HG03045 (cell line): ENCODE data around the gene FOXO3.
"Not testable (repeated sequence)": the region's sequence is repeated elsewhere in the genome, so short reads cannot be mapped to it uniquely, and the experiment has no call there.

Source experiments
- ATAC-seq: cut with Tn5 transposase; IDR thresholded peaks from one replicate; pipeline ENCODE4 v1.9.1; 2021; ENCODE audit warnings: mild to moderate bottlenecking, moderate library complexity; ENCODE audit not compliant: unreplicated experiment

FOXO3 gene

DNA sequence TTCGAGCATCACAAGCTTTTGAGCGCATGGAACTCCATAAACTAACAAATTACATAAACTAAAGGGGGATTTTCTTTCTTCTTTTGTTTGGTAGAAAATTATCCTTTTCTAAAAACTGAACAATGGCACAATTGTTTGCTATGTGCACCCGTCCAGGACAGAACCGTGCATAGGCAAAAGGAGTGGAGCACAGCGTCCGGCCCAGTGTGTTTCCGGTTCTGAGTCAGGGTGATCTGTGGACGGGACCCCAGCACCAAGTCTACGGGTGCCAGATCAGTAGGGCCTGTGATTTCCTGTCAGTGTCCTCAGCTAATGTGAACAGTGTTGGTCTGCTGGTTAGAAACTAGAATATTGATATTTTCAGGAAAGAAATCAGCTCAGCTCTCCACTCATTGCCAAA lies 119.6 kb downstream of the FOXO3 start:
- not testable (repeated sequence) for ATAC-seq

DNA sequence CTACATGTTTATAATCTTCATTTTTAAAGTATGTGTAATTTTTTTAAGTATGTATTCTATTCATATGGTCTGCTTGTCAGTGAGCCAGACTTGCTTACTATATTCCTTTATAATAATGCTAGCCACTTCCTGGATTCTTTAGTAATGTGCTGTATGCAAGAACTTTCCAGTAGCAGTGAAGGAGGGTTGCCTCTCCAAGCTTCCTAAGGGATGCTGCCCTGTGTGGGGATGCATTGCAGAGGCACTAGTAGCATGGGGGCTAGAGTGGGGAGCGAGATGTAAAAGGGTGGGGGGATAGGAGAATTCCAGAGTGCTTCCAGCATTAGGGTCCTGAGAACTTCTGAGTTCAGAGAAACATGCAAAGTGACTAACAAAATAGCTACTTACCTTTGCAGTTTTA lies 121.0 kb downstream of the FOXO3 start:
- not testable (repeated sequence) for ATAC-seq

DNA sequence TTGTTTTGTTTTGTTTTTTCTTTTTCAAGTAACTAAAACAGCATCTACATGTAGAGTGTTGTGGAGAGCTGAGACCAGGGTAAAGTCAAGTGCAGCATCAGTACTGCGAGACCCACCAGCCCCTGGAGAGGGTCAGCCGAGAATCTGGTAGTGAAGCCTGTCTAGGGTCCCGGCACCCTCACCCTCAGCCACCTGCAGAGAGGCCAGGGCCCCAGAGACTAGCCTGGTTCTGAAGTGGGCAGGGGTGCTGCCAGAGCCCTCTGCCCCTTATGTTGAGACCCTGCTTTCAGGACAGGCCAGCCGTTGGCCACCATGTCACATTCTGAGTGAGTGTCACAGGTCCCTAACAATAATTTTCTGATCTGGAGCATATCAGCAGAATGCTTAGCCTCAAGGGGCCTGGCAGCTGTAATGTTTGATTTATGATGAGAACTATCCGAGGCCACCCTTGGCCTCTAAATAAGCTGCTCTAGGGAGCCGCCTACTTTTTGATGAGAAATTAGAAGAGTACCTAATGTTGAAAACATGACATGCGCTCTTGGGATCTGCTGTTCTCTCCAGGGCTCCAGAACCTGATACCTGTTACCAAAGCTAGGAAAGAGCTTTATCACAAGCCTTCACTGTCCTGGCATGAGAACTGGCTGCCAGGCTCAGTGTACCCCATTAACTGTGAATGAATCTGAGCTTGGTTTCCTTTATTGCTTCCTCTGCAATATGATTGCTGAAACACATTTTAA lies 121.8 kb downstream of the FOXO3 start:
- ATAC-seq = not testable (repeated sequence)

- ATAC-seq = not testable (repeated sequence)
Observed at GRCh38 chr6:108683976-108684375, 123.3 kb downstream of the FOXO3 start.

DNA sequence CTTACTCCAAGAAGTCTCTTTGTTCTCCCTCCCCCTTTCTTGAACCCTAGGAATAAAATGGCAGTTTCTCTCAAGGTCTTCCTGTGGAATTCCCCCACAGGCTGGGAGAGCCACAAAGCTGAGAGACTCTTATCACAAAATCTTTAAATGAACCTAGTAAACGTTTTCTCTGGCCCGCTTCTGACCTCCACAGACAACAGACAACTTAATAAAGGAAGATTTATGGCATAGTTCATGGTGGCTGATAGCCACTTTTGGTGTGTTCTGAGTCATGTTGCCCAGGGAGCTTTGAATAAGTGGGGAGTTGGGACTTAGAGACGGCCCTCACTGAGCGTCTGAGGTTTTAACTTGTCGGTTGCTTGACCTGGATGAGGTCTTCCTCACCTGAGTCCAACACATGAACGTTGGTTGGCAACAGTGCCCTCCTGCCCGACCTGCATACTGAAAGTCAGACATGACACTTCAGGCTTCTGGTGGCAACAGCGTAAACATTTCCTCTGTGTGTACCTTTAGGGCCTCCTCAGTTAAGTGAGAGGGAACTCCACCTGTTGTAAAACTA lies 124.1 kb downstream of the FOXO3 start:
- no peak for ATAC-seq

- no peak for ATAC-seq
Observed at GRCh38 chr6:108685970-108686369, 125.3 kb downstream of the FOXO3 start.

DNA sequence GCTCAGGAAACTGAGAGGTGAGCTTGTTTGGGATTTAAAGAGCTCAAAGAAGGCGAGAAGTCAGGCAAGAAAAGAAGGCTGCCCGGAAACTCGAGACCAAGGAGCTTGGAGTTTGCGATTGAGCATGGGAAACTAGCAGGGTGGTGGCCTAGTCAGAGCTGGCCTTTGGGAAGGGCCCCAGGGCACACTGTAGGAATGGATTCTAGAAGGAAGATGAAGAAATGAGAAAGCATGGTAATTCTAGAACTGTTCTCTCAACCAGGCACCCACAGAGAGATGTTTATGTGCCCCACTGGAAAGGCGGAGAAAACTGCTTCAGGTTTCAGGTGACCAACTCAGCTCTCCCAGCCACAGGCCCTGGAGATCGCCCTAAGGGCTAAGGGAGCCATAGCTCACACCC lies 126.2 kb downstream of the FOXO3 start:
- ATAC-seq = no peak

DNA sequence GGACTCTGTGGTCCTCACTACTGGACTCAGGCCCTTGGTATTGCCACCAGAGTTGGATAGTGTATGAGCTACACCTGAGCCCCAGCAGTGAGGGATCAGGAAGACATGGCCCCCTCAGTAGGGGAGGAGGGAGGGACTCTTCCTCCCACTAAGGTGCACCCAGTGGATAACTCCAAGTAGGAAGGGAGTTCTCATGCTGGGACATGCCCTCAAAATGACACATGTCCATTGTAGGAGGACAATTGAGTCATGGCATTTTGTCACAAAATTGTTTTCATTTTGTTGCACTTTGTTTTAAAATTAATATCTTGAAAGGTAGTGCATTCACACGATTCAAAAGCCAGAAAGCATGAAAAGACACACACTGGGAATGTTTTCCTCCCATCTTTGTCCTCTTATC lies 127.2 kb downstream of the FOXO3 start:
- no peak for ATAC-seq

GRCh38 chr6:108689272-108690161 lies 128.8 kb downstream of the FOXO3 start:
- ATAC-seq = no peak

GRCh38 chr6:108690326-108691049 lies 129.8 kb downstream of the FOXO3 start:
- ATAC-seq = no peak

GRCh38 chr6:108693430-108694154 lies 132.9 kb downstream of the FOXO3 start:
- ATAC-seq = no peak

GRCh38 chr6:108694816-108695215 lies 134.1 kb downstream of the FOXO3 start:
- no peak for ATAC-seq

GRCh38 chr6:108697561-108698161 lies 136.9 kb downstream of the FOXO3 start:
- ATAC-seq = no peak

DNA sequence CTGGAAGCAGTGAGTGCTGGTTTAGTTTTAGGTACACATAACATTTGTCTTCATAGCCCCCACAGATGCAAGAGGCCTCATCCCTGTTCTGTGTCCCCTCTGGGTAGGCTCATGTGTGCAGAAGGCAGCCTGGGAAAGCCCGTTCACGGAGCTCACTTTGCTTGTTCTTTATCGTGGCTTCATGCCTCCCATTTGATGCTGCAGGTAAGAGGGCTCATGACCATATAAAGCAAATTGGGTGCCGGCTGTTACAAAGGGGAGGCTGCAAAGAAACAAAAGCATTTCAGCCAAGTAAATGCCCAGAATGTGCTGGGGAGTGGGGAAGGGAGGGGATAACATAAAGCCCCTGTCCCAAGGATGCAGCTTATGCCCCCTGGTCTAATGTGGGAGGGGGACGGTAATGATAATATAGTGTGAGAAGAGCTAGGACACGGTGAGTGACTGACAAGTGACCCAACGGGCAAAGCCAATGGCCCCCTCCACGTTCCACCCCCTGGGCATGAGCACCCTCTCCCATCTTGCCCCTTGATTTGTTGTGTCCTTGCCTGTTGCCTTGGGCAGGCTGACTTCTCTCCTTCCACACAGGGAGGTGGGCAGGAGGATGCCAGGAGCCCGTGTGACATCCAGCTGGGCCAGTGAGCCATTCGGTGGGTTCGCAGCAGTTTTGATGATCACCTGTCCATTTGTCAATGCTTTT lies 138.0 kb downstream of the FOXO3 start:
- ATAC-seq = no peak

GRCh38 chr6:108699290-108700041 lies 138.7 kb downstream of the FOXO3 start:
- ATAC-seq = no peak

GRCh38 chr6:108702106-108702851 lies 141.6 kb downstream of the FOXO3 start:
- ATAC-seq = no peak

DNA sequence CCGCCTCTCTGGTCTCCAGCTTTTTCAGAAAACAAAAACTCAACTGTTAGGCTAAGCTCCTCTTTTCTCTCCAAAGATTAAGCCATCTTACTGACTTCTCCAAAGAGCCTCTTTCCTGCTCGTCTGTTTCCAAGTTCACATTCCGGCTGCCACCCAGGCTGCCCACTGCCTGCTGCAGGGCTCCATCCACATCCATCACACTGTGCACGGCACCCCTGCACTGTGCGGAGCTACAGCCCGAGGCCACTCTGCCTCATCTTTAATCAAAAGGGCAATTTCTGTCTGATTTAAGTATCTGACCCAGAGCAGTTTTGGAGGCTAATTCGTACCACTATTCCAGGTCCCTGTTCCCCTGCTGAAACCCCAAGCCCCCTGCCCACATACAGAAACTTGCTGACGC lies 145.9 kb downstream of the FOXO3 start:
- ATAC-seq = no peak
